NK-92 (cell line): ENCODE results near the gene GSK3B.
"Not testable (repeated sequence)": the region's sequence is repeated elsewhere in the genome, so short reads cannot be mapped to it uniquely, and the experiment has no call there.

Source experiments
- DNase-seq: peaks from one replicate; lab custom pipeline; 2025; ENCODE audit not compliant: unreplicated experiment; lab: John Stamatoyannopoulos, UW

GSK3B gene

DNA sequence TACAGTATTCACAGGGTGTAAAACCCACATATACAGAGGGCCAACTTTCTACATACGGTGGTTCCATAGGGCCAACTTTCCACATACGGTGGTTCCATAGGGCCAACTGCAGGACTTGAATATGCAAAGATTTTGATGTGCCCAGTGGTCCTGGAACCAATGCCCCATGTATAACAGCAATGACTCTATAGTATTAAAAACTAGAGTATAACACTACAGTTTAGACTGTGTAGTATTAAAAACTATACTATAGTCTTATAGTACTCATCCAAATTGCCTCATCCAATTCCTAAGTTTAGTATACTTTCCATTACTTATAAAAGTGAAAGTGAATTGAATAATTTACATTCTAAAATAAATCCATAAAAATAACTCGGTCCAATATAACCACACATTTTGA is 75.9 kb downstream of the GSK3B start:
- DNase-seq: no peak

- no peak for DNase-seq
Measured at GRCh38 chr3:120017692-120018091, 76.6 kb downstream of the GSK3B start.

GRCh38 chr3:120013481-120013880 is 80.8 kb downstream of the GSK3B start:
- no peak for DNase-seq

- DNase-seq: not testable (repeated sequence)
Measured at GRCh38 chr3:120005741-120006140, 88.5 kb downstream of the GSK3B start.

DNA sequence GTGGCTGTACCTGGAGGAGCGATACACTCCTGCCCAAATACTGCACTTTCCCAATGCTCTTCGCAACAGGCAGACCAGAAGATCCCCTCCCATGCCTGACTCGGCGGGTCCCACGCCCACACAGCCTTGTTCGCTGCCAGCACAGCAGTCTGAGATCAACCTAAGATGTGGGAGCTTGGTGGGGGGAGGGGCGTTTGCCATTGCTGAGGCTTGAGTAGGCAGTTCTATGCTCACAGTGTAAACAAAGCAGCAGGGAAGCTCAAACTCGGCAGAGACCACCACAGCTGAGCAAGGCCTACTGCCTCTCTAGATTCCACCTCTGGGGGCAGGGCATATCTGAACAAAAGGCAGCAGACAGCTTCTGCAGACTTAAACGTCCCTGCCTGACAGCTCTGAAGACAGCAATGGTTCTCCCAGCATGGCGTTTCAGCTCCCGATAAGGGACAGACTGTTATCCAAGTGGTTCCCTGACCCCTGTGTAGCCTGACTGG is 90.2 kb downstream of the GSK3B start:
- DNase-seq: not testable (repeated sequence)

- DNase-seq: no peak
Measured at GRCh38 chr3:119998166-119998565, 96.1 kb downstream of the GSK3B start.

DNA sequence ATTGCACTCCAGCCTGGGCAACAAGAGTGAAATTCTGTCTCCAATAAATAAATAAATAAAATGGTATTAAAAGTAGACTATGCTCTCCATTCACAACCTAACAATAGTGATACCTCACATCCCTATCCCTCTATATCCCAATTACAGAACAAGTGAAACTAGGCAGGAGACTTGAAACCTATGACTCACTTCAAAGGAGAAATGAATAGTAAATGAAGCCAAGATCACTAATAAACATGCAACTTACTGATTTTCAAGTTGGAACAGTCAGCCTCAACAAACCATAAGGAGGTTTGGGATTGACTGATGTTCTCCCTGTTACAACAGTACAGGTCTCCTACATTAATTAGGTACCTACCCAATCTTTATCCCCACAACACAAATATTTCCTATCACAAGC is 103.4 kb downstream of the GSK3B start:
- DNase-seq: no peak

GRCh38 chr3:119989981-119990655 is 104.1 kb downstream of the GSK3B start:
- no peak for DNase-seq

DNA sequence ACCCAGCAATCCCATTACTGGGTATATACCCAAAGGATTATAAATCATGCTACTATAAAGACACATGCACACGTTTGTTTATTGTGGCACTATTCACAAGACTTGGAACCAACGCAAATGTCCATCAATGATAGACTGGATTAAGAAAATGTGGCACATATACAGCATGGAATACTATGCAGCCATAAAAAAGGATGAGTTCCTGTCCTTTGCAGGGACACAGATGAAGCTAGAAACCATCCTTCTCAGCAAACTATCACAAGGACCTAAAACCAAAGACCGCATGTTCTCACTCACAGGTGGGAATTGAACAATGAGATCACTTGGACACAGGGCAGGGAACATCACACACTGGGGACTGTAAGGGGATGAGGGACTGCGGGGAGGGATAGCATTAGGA is 107.4 kb downstream of the GSK3B start:
- not testable (repeated sequence) for DNase-seq

DNA sequence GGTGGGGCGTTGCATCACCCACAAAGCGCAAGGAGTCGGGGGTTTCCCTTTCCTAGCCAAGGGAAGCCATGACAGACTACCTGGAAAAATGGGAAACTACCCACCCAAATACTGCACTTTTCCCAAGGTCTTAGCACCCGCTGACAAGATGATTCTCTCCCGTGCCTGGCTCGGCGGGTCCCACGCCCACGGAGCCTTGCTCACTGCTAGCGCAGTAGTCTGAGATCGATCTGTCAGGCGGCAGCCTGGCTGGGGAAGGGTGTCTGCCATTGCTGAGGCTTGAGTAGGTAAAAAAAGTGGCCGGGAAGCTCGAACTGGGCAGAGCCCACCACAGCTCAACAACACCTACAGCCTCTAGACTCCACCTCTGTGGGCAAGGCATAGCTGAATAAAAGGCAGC is 112.9 kb downstream of the GSK3B start:
- no peak for DNase-seq

GRCh38 chr3:119978554-119979208 is 115.6 kb downstream of the GSK3B start:
- DNase-seq: no peak

DNA sequence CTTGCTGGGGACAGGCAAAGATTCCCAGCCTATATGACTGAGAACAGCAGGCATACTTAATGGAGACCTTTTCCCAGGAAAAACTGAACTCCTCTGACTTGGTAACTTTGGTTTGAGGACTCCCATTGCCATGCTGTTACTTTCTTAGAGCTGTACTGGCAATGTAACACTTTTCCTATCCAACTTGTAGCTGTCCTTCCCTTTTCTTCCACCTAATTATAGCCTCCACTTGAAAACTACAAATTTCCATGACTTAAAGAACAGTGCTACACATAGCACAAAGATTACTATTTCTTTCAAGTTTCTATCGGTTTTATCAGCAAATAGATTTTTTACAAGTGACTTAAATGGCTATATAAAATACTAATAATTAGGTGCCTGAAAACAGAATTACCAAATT is 116.9 kb downstream of the GSK3B start:
- DNase-seq: no peak

DNA sequence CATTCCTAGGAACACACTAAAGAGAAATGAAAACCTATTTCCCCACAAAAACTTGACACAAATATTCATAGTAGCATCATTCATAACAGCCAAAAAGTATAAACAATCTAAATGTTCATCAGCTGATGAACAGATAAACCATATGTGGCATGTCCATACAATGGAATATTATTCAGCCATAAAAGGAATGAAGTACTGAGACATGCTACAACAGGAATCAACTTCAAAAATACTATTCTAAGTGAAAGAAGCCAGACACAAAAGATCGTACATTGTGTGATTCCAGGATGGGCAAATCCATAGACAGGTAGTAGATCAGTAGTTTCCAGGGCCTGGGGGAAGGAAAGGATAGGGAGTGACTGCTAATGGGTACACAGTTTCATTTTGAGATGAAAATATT is 118.0 kb downstream of the GSK3B start:
- no peak for DNase-seq

DNA sequence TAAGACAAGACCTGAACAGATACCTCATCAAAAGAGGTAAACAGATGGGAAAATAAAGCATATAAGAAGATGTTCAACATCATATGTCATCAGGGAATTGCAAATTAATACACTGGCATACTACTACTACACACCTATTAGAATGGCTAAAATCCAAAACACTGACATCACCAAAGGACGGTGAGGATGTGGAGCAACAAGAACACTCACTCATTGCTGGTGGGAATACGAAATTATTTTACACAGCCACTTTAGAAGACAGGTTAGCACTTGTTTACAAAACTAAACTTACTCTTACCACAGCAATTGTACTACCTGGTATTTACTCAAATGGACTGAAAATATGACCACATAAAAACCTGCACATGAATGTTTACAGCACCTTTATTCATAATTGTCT is 119.6 kb downstream of the GSK3B start:
- DNase-seq: no peak

GRCh38 chr3:119973018-119973646 is 121.1 kb downstream of the GSK3B start:
- DNase-seq: no peak

- no peak for DNase-seq
Measured at GRCh38 chr3:119969759-119970158, 124.5 kb downstream of the GSK3B start.

DNA sequence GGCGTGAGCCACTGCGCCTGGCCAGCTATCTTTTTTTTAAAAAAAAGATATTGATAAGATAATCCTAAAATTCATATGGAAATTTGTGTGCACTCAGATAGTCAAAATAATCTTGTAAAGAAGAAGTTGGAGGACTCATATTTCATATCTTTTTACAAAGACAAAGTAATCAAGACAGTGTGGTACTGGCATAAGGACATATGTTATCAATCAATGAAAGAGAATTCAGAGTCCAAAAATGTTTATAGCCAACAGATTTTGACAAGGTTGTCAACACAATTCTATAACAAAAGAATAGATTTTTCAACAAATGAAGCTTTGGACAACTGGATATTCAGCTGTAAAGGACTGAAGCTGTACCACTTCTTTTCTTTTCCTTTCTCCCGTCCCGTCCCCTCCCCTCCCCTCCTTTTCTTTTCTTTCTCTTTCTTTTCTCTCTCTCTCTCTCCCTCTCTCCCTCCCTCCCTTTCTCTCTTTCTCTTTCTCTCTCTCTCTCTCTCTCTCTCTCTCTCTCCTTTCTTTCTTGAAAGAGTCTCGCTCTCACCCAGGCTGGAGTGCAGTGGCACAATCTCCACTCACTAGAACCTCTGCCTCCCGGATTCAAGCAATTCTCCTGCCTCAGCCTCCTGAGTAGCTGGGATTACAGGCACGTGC is 126.8 kb downstream of the GSK3B start:
- DNase-seq: no peak

GRCh38 chr3:119965692-119966091 is 128.6 kb downstream of the GSK3B start:
- DNase-seq: no peak

GRCh38 chr3:119964294-119964693 is 130.0 kb downstream of the GSK3B start:
- no peak for DNase-seq

DNA sequence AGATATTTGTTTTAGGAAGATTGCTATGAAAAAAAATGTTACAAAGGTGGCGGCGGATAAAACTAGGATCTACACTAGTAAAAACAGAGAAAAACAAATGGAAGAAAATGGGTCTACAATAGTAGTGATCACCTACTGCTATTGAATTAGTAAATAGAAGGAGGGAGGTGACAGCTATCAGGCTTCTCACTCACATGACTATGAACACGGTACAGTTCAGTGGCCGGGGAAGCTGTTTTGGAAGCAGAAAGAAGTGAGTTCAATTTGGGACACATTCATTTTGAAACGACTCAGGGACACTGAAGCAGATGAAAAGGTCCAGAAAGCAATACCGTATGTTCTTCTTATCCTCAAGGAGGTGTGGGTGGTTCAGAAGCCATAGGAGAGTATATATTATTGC is 138.3 kb downstream of the GSK3B start:
- DNase-seq: no peak

- no peak for DNase-seq
Measured at GRCh38 chr3:119950666-119951325, 143.5 kb downstream of the GSK3B start.
